Stomach smooth muscle (tissue), 2 donors: ENCODE results near the gene NCAM1.

Experiments
- H3K27ac ChIP-seq: one replicate; pipeline ENCODE4 v1.7.0; 2013; ENCODE audit warnings: mild to moderate bottlenecking, low read length, inconsistent platforms
- H3K27me3 ChIP-seq, 2 donors: one replicate each; pipeline ENCODE4 v1.7.0; 2013; ENCODE audit warnings: low read length in 2 of 2; ENCODE audit not compliant: insufficient read depth in 2 of 2, control insufficient read depth in 1 of 2
- H3K36me3 ChIP-seq, 2 donors: one replicate each; pipeline ENCODE4 v1.7.0; 2013; ENCODE audit warnings: low read length in 2 of 2; ENCODE audit not compliant: control insufficient read depth in 2 of 2, insufficient read depth in 2 of 2
- H3K4me1 ChIP-seq: one replicate; pipeline ENCODE4 v1.7.0; 2013; ENCODE audit warnings: low read length; ENCODE audit not compliant: control insufficient read depth, insufficient read depth
- H3K4me3 ChIP-seq, 2 donors: one replicate each; pipeline ENCODE4 v1.7.0; 2013; ENCODE audit warnings: low read length in 2 of 2
- H3K9ac ChIP-seq, 2 donors: one replicate each; pipeline ENCODE4 v1.7.0; 2013; ENCODE audit warnings: low read length in 2 of 2, mild to moderate bottlenecking in 1 of 2
- H3K9me3 ChIP-seq, 2 donors: one replicate each; pipeline ENCODE4 v1.7.0; 2013; ENCODE audit warnings: low read length in 2 of 2; ENCODE audit not compliant: control insufficient read depth in 2 of 2
- donor health status: healthy.
- donor health status: Pancreatic carcinoma.

NCAM1 gene

GRCh38 chr11:113255096-113255495 is 293.9 kb downstream of the NCAM1 start:
- no peak overlapping the region for H3K9ac ChIP-seq
- H3K36me3 ChIP-seq, result peaks cover 0 to 12% of the 10 kb centered on the region in 2 donors
- no peaks in the 10 kb centered on the region for H3K9me3 ChIP-seq
- no peaks in the 10 kb centered on the region for H3K27me3 ChIP-seq
- H3K4me1 ChIP-seq, result no peaks in the 10 kb centered on the region
- H3K27ac ChIP-seq, result no peak overlapping the region
- no peak overlapping the region for H3K4me3 ChIP-seq

- H3K27ac ChIP-seq, result no peak overlapping the region
Measured at GRCh38 chr11:113255741-113256140, 294.5 kb downstream of the NCAM1 start.

GRCh38 chr11:113256431-113257202 is 295.4 kb downstream of the NCAM1 start:
- Histone ChIP-seq H3K36me3 (peaks cover 4 to 25% of the 10 kb centered on the region in 2 donors), H3K4me1 (no peaks in the 10 kb centered on the region), H3K9me3 (no peaks in the 10 kb centered on the region), H3K9ac (no peak overlapping the region), H3K4me3 (no peak overlapping the region), H3K27ac (no peak overlapping the region), H3K27me3 (no peaks in the 10 kb centered on the region)

More at GRCh38 chr11:113255741-113256140, 294.5 kb downstream of the NCAM1 start:
- Histone ChIP-seq H3K9me3 (no peaks in the 10 kb centered on the region), H3K4me3 (no peak overlapping the region), H3K36me3 (peaks cover 4 to 18% of the 10 kb centered on the region in 2 donors), H3K27me3 (no peaks in the 10 kb centered on the region), H3K4me1 (no peaks in the 10 kb centered on the region), H3K9ac (no peak overlapping the region)

GRCh38 chr11:113260096-113260425 is 298.8 kb downstream of the NCAM1 start:
- no peaks in the 10 kb centered on the region for H3K27me3 ChIP-seq
- no peaks in the 10 kb centered on the region for H3K9me3 ChIP-seq
- peaks cover 4 to 33% of the 10 kb centered on the region in 2 donors for H3K36me3 ChIP-seq
- no peak overlapping the region for H3K27ac ChIP-seq
- H3K4me3 ChIP-seq, result no peak overlapping the region
- H3K4me1 ChIP-seq, result peaks cover 2% of the 10 kb centered on the region
- H3K9ac ChIP-seq, result no peak overlapping the region

GRCh38 chr11:113260541-113260940 is 299.3 kb downstream of the NCAM1 start:
- H3K9ac ChIP-seq, result no peak overlapping the region
- no peaks in the 10 kb centered on the region for H3K27me3 ChIP-seq

GRCh38 chr11:113261709-113262475 is 300.7 kb downstream of the NCAM1 start:
- H3K9me3 ChIP-seq, result no peaks in the 10 kb centered on the region
- no peaks in the 10 kb centered on the region for H3K27me3 ChIP-seq
- peaks cover 2% of the 10 kb centered on the region for H3K4me1 ChIP-seq
- H3K9ac ChIP-seq, result no peak overlapping the region
- H3K27ac ChIP-seq, result no peak overlapping the region
- no peak overlapping the region for H3K4me3 ChIP-seq
- H3K36me3 ChIP-seq, result peaks cover 4 to 32% of the 10 kb centered on the region in 2 donors

More at GRCh38 chr11:113260541-113260940, 299.3 kb downstream of the NCAM1 start:
- H3K9me3 ChIP-seq, result no peaks in the 10 kb centered on the region
- peaks cover 2% of the 10 kb centered on the region for H3K4me1 ChIP-seq
- no peak overlapping the region for H3K27ac ChIP-seq
- no peak overlapping the region for H3K4me3 ChIP-seq
- peaks cover 4 to 33% of the 10 kb centered on the region in 2 donors for H3K36me3 ChIP-seq

- Histone ChIP-seq H3K9me3 (no peaks in the 10 kb centered on the region), H3K27ac (no peak overlapping the region), H3K9ac (no peak overlapping the region), H3K27me3 (no peaks in the 10 kb centered on the region), H3K36me3 (peaks cover 4 to 33% of the 10 kb centered on the region in 2 donors), H3K4me3 (no peak overlapping the region), H3K4me1 (peaks cover 2% of the 10 kb centered on the region)
Measured at GRCh38 chr11:113262594-113262993, 301.4 kb downstream of the NCAM1 start.

GRCh38 chr11:113263458-113264259 is 302.4 kb downstream of the NCAM1 start:
- Histone ChIP-seq H3K36me3 (peaks cover 4 to 29% of the 10 kb centered on the region in 2 donors), H3K27me3 (no peaks in the 10 kb centered on the region), H3K9ac (no peak overlapping the region), H3K9me3 (no peaks in the 10 kb centered on the region), H3K27ac (no peak overlapping the region), H3K4me3 (no peak overlapping the region), H3K4me1 (peaks cover 2% of the 10 kb centered on the region)

GRCh38 chr11:113265362-113265761 is 304.1 kb downstream of the NCAM1 start:
- H3K9ac ChIP-seq, result no peak overlapping the region

GRCh38 chr11:113267493-113267892 is 306.3 kb downstream of the NCAM1 start:
- H3K36me3 ChIP-seq, result peaks cover 0 to 13% of the 10 kb centered on the region in 2 donors
- H3K27ac ChIP-seq, result no peak overlapping the region
- no peaks in the 10 kb centered on the region for H3K4me1 ChIP-seq
- no peaks in the 10 kb centered on the region for H3K9me3 ChIP-seq
- H3K9ac ChIP-seq, result no peak overlapping the region
- no peak overlapping the region for H3K4me3 ChIP-seq
- no peaks in the 10 kb centered on the region for H3K27me3 ChIP-seq

More at GRCh38 chr11:113265362-113265761, 304.1 kb downstream of the NCAM1 start:
- no peaks in the 10 kb centered on the region for H3K9me3 ChIP-seq
- H3K36me3 ChIP-seq, result peaks cover 4 to 26% of the 10 kb centered on the region in 2 donors
- peaks cover 2% of the 10 kb centered on the region for H3K4me1 ChIP-seq
- H3K27ac ChIP-seq, result no peak overlapping the region
- H3K4me3 ChIP-seq, result no peak overlapping the region
- H3K27me3 ChIP-seq, result no peaks in the 10 kb centered on the region
